Subcutaneous adipose tissue (tissue), 4 donors: Measurements from ENCODE around the gene UBAC2. TPM values are rescaled to one million over a fixed set of nuclear protein-coding genes. Genes with fewer than 3 reads are reported as not detected.

Experiments used
- total RNA-seq, 4 donors: library from RNA; depleted of rRNA; stranded (reverse); fragments of >200 nt; gene quantifications; one replicate each; pipeline ENCODE4 v1.1.0, GENCODE V29; 2016
- TF ChIP-seq, protein P1 (sequence below): fragments of 450-650 bp; IDR thresholded peaks from one replicate; pipeline ENCODE4 v1.5.1; 2016; ENCODE audit warnings: low read depth, mild to moderate bottlenecking, control low read depth, antibody characterized with exemption, moderate library complexity

The UBAC2 gene
- total RNA-seq, 4 donors from 2014 or later, result 47.4 to 73.3 (median 65.8) TPM

DNA sequence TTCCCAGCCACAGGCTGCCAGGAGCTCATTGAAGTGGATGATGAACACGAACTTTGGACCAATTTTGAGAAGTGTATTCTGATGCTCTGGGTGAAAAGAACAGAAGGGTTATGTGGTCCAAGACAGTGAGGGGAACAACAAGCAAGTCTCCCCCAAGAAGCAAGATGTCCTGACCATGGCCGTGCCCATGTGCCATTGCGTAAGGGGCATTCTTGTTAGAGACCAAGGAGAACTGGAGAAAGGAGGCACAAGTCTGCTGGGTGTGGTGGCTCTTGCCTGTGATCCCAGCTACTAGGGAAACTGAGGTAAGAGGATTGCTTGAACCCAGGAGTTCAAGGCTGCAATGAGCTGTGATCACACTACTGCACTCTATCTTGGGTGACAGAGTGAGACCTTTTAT, 27.0 kb upstream of the UBAC2 start:
- TF ChIP-seq, protein P1, sequence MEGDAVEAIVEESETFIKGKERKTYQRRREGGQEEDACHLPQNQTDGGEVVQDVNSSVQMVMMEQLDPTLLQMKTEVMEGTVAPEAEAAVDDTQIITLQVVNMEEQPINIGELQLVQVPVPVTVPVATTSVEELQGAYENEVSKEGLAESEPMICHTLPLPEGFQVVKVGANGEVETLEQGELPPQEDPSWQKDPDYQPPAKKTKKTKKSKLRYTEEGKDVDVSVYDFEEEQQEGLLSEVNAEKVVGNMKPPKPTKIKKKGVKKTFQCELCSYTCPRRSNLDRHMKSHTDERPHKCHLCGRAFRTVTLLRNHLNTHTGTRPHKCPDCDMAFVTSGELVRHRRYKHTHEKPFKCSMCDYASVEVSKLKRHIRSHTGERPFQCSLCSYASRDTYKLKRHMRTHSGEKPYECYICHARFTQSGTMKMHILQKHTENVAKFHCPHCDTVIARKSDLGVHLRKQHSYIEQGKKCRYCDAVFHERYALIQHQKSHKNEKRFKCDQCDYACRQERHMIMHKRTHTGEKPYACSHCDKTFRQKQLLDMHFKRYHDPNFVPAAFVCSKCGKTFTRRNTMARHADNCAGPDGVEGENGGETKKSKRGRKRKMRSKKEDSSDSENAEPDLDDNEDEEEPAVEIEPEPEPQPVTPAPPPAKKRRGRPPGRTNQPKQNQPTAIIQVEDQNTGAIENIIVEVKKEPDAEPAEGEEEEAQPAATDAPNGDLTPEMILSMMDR, result no peak

DNA sequence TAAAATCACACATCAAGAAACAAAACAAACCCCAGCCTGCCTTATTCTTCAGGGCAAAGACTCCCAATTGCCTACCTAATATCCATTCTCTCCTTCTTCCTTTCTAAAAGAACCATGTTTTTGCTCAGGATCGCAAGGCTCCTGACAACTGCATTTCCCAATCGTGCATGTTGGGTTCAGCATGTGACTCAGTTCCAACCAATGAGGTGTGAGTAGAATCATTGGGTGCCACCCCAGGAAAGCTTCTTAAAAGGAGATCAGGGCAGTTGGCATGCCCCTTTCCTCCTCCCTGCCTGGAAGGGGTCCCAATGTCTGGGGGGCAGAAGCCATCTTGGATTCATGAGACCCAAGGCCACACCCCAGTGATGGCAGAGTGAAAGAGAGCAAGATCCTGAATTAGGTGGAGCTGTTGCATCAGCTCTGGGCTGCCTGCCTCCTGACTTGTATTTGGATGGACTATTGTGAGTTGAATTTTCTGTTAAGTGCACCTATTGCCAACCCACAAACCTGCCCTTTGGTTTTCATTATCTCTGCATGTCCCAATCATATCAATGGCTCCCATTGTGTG, 26.0 kb upstream of the UBAC2 start:
- TF ChIP-seq, protein P1, result no peak

DNA sequence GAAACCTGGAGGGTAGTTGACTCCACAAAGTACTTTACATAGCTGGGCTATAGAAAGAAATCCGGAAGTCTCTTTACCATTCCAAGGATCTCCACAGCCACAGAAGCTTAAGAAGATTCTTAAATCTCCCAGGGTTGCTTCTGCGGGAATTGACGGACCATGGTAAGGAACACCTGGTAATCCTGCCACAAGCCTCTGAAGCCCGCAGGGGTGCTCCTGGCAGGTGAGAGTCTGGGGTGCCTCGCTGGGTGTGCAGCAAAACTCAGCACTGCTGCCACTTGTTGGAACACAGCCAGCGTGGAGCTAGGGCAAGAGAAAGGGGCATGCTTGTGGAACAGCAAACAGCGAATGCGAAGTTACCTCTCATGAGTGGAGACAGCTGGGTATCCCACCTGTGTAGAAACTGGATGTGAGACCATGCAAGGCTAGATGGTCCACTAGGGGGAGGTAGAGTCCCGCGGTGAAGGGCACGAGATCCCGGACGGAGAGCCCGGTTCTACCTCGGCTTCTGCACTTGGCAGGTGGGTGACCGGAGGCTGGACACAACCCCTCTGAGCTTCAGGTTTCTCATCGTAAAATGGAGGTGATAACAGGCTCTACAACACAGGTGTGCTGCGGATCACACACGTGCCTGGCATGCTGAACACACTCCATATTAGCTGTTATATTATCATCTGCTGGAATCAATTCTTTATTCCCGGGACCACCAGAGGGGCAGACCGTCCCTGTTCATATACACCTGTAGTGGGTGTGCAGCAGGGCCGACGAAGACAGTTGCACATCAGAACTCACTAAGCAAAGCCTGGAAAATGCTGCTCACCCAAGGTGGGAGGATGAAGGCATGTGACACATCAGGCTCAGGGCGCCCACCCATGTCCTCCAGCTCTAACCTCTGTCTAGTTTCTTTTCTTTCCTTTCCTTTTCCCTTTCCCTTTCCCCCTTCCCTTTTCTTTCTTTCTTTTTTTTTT, 24.1 kb upstream of the UBAC2 start:
- TF ChIP-seq, protein P1, result no peak

DNA sequence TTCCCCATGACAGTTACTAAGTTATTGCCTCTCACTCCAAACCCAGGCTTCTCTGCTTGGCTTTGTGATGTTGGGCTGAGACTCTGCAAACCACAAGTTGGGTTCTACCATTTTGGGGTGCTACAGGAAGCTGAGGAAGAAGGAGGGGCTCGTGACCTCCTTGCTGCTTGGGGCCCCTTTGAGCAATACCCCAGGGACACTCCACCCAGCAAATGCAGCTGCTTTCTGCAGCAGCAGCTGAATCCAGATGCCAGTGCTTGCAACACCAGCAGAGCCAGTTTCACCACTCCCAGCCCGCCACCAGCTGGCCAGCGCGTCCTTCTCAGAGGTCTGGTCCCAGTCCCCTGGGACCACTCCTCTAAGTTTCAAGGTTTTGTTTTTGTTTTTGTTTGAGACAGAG, 22.0 kb upstream of the UBAC2 start:
- TF ChIP-seq, protein P1, result no peak

DNA sequence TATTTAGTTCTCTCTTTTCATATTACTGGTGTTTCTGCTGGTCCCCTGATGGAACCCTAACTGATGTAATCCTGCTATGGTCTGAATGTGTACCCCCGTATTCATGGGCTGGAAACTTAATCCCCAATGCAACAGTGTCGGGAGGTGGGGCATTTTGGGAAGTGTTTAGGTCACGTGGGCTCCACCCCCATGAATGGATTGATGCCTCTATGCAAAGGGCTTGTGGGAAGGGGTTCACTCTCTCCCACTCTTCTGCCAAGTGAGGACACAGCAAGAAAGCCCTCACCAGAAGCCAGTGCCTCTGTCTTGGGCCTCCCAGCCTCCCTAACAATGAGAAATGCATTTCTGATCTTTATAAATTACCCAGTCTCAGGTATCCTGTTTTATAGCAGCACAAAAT, 21.2 kb upstream of the UBAC2 start:
- TF ChIP-seq, protein P1, result no peak

DNA sequence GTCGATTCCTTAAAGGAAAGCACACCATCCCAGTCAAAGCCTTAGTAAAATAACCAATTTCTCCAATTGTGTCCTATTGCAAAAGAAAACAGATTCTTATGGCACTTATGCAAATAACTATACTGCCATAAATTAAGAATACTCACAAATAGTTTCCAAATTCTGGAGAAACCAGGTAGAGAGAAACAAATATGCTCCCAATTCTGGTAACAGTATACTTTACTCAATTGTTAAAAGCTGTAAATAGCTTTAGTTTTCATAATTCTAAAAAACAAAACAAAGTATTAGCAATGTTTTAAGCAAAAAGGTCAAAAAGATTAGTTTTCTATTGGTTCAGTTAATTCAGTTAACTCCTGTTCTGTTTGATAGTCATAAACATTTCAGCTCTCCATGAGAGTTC, 18.2 kb upstream of the UBAC2 start:
- TF ChIP-seq, protein P1, result no peak

DNA sequence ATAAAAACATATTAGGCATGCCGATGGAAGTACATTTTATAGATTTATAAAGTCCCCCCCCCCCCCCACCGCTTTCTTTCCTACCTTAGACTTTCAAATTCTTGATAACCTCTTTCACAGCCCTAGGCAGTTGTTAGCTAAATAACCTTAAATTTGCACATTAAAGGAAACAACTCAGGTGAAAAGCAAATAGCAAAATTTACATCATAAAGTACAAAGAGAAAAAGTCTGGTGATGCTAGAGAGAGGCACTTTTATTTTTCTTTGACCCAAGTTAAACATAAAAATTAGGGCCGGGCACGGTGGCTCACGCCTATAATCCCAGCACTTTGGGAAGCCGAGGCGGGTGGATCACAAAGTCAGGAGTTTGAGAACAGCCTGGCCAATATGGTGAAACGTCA, 15.0 kb upstream of the UBAC2 start:
- TF ChIP-seq, protein P1, result no peak
